COLO668 (cell line): ENCODE measurements around the gene RNF144A.
"Not testable (repeated sequence)": the region's sequence is repeated elsewhere in the genome, so short reads cannot be mapped to it uniquely, and the experiment has no call there.

ENCODE experiments used
- DNase-seq: peaks from one replicate; lab custom pipeline; 2025; ENCODE audit not compliant: unreplicated experiment; lab: John Stamatoyannopoulos, UW

The RNF144A gene

GRCh38 chr2:6917071-6917760 lies at the start of gene RNF144A:
TSS of gene RNF144A (plus strand) at chr2:6917412. CDS start at chr2:6996927, 79,515 bp downstream.
- DNase-seq = peak; percentile 81

DNA sequence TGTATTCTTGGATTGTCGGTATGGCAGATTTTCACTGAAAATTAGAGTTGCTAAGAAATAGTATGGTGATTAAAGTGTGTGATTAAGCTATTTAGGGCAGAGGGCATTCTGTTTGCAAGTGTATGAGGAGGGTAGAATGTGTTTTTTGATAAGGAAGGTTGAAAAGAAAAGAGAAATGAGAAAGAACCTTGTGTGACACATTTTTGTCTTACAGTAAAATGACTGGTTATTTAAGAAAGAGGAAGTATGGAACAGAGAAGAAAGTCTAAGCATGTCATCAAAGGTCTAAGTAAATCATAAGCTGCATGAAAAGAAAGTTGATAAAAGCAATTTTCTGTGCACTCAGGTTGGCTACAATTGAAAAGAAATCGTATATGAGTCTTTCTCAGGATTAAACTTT lies 44.8 kb upstream of the RNF144A start:
- DNase-seq = no peak

- DNase-seq = no peak
Measured at GRCh38 chr2:6874032-6874431, 43.2 kb upstream of the RNF144A start.

- DNase-seq = no peak
Measured at GRCh38 chr2:6876309-6876708, 40.9 kb upstream of the RNF144A start.

GRCh38 chr2:6877402-6878304 lies 39.6 kb upstream of the RNF144A start, which contains the start of gene RSAD2:
TSS of gene RSAD2 (plus strand) at chr2:6877777. CDS start at chr2:6877801, 24 bp downstream.
- peak; percentile 51 for DNase-seq

GRCh38 chr2:6878549-6878948 lies 38.7 kb upstream of the RNF144A start:
- DNase-seq = no peak

DNA sequence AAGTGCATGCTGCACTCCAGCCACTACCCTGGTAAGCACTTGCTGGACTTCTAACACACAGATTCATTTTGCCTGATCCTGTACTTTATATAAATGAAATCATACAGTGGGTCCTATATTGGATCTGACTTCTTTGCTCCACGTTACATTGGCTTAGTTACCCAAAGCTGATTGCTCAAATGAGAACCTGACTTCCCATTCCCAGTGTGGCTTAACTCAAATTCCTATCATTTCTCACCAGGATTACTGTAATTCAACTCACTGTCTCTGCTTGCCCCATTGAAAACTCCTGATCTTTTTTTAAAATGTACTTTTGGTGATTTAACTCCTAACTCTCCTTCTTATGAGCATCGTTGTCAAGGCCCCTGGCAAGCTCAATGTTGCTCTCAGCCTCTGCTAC lies 38.2 kb upstream of the RNF144A start:
- DNase-seq = no peak

- DNase-seq = no peak
Measured at GRCh38 chr2:6880200-6880733, 36.9 kb upstream of the RNF144A start.

DNA sequence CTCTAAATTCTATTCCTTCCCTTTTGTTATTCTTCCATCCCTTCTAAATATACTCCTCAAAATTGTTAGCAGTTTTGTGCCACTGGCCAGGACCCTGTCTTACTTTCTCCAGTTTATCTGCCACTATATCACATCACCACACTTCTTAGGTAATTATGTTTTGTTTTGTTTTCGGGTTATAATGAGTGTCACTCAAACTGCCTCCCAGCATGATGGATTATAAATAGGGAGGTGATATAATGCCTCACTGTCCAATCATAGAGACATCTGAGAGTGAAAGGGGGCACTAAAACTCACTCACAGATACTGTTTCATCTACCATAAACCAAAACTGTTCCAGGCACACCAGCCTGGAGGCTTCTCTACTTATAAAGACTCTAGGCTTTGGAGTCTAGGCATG lies 36.2 kb upstream of the RNF144A start:
- DNase-seq = no peak

DNA sequence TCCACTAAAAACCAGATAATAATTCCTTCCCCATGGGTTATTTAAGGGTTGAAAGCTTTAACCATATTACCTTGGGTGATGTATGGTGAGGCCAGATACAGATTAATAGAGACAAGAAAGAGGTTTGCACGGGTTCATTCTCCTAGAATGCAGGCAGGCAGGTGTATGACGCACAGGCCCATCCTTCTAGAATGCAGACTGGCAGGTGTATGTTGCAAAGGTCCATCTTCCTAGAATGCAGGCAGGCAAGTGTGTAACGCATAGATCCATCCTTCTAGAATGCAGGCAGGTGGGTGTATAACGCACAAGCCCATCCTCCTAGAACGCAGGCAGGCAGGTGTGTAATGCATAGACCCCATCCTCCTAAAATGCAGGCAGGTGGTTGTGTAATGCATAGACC lies 35.7 kb upstream of the RNF144A start:
- DNase-seq = no peak

- no peak for DNase-seq
Measured at GRCh38 chr2:6883448-6884122, 33.6 kb upstream of the RNF144A start.

DNA sequence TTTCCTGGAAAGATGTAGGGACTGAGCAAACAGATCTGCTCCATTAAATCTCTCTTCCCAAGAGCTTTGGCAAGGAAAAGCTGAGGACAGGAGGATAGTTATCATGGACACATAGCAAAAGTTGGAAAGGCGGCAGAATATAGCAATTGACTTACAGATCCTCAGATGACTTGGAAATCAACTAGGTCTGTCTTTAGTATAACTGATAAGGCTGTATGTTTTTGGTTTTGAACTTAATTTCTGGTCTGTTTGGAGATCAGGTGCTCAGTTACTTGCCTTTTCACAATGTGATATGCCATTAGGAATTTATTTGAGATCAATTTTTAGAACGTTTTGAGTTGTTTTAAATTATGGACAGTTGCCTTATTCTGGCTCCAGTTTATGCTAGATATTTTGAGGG lies 31.7 kb upstream of the RNF144A start:
- DNase-seq = no peak

- no peak for DNase-seq
Measured at GRCh38 chr2:6885968-6886367, 31.2 kb upstream of the RNF144A start.

GRCh38 chr2:6887751-6888192 lies 29.4 kb upstream of the RNF144A start:
- no peak for DNase-seq

DNA sequence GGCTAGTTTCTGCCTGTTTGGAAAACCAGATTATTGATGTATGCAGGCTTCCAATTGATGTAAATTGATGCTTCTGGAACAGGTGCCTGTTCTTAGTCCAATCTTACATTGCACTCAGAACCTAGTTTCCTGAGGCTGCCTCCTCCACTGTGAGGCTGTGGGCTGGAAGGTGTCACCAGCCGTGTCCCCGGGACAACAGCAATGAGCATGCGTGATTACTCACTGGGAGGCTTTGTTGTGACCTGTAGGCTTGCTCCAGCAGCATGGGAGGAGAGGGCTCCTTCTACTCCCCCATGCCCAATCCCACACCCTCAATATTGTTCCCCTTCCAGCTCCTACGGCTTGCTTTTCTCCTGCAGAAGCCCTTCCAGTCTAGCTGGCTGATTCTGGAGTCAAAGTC lies 28.5 kb upstream of the RNF144A start:
- DNase-seq = no peak

DNA sequence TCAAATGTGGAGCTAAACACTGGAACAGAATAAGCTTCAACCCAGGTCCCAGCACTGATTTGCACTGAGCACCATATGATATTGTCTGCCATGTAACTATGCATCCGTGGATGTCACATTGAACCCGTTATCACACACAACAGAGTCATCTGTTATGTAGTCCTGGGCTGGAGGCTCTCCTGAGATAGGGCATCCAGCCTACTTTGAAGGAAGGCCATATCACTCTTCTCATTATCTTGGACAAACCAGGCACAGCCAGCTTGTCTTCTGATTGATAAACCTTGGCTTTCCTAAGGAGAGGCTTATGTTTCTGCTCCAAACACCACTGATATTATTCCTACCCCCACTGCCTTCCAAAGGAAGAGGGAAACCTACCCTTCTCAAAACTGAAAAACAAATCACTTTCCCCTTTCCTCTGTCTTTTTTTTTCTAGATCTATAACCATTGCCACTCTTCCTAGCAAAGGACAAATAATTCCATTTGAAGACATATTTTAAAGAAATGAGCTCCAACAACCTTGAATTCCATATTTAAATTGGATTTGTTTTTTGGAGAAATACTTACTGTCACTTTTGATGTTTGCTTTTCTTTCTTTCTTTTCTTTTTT lies 23.2 kb upstream of the RNF144A start:
- no peak for DNase-seq

DNA sequence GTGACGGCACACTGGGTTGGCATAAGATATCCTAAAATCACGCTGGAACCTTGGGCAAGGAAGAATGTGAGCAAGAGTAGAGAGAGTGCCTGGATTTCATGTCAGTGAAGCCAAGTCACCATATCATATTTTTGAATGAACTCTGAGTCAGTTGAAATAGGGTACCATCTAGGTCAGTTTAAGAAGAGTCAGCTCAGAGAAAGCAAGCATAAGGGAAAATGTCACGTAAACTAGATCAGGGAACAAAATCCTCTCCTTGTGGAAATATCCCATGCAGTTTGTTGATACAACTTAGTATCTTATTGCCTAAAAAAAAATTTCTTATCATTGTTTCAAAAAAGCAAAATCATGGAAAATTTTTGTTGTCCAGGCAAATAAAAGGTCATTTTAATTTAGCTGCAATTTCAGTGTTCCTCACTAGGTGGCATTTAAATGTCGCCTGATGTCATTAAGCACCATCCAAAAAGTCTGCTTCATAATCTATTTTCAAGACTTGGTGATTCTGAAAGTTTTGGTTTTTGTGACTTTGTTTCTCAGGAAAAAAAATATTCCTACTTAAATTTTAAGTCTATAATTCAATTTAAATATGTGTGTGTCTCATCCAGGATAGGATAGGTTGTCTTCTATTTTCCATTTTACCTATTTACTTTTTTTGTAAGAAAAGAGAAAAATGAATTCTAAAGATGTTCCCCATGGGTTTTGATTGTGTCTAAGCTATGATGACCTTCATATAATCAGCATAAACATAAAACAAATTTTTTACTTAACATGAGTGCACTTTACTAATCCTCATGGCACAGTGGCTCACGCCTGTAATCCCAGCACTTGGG lies 20.1 kb upstream of the RNF144A start:
- DNase-seq = no peak

DNA sequence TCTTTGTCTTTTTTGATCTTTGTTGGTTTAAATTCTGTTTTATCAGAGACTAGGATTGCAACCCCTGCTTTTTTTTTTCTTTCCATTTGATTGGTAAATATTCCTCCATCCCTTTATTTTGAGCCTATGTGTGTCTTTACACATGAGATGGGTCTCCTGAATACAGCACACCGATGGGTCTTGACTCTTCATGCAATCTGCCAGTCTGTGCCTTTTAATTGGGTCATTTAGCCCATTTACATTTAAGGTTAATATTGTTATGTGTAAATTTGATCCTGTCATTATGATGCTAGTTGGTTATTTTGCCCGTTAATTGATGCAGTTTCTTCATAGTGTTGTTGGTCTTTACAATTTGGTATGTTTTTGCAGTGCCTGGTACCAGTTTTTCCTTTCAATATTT lies 14.6 kb upstream of the RNF144A start:
- DNase-seq = not testable (repeated sequence)

DNA sequence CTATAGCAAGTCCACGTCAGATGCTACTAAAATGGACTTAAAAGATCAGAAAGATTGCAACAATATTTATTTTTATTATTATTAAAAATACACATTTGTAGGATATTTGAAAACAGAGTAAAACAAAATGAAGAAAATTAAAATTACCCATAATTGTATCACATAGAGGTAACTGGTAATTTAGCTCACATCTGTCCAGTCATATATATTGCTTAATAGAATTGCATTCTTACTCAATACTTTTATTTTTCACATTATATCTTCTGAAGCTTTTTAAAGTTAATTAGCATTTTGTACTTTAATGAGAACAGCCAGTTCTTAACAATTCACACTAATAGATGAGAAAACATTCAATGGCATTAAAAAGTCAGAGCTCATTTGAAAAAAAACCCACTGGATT lies 11.5 kb upstream of the RNF144A start:
- DNase-seq = no peak

DNA sequence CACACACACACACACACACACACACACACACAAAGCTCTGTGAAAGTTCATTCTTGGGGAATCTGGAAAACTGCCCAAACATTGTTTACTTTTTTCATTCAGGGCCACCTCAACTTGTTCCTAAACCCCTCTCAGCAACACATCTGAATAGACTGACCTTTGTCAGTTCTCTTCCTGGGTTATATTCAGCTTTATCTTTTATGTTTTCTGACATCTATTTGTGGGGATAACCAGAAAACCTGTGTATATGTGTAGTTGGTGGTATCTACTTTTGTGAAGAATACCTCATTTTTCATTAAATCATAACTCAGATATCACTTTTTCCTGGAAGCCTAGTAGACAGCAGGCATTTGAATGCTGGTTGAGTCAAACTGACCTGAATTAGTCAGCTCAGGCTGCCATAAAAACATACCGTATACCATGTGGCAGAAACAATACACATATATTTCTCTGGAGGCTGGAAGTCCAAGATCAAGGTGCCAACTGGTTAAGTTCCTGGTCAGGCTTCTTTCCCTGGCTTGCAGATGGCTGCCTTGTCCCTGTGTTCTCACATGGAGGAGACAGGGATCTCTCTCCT lies 11.0 kb upstream of the RNF144A start:
- no peak for DNase-seq
